Spleen (tissue), 11 donors: ENCODE results near the gene CD36. TPM values are rescaled to one million over a fixed set of nuclear protein-coding genes. Genes with fewer than 3 reads are reported as not detected.

Experiments
- DNase-seq: peaks from one replicate; pipeline ENCODE4 v3.0.0-alpha.2; 2020
- H3K27ac ChIP-seq, 8 donors: fragments of 200-600 bp; sonication (generic) in 7 of 8; 1 replicate in 4 of 8; 2 replicates in 4 of 8; pipeline versions ENCODE4 v1.5.0 to v1.8.0; 2016 to 2021; ENCODE audit warnings: inconsistent platforms in 4 of 8, mild to moderate bottlenecking in 4 of 8, moderate library complexity in 1 of 8
- H3K27me3 ChIP-seq, 7 donors: fragments of 200-600 bp; sonication (generic) in 6 of 7; replicated peaks in 1 of 7; 1 replicate in 4 of 7; 2 replicates in 3 of 7; pipeline versions ENCODE4 v1.5.0 to v1.8.0; 2016 to 2021; ENCODE audit warnings: inconsistent platforms in 3 of 7, mild to moderate bottlenecking in 1 of 7
- H3K36me3 ChIP-seq, 6 donors: fragments of 200-600 bp; sonication (generic) in 5 of 6; 1 replicate in 4 of 6; 2 replicates in 2 of 6; pipeline versions ENCODE4 v1.5.0 to v1.8.0; 2016 to 2021; ENCODE audit warnings: inconsistent platforms in 2 of 6
- H3K4me1 ChIP-seq, 6 donors: fragments of 200-600 bp; sonication (generic) in 5 of 6; 1 replicate in 3 of 6; 2 replicates in 3 of 6; pipeline versions ENCODE4 v1.5.0 to v1.8.0; 2016 to 2021; ENCODE audit warnings: inconsistent platforms in 3 of 6
- H3K4me3 ChIP-seq, 8 donors: fragments of 200-600 bp; sonication (generic) in 7 of 8; 1 replicate in 4 of 8; 2 replicates in 4 of 8; pipeline versions ENCODE4 v1.5.0 to v1.8.0; 2016 to 2021; ENCODE audit warnings: inconsistent platforms in 4 of 8, mild to moderate bottlenecking in 4 of 8, moderate library complexity in 2 of 8
- H3K9me3 ChIP-seq, 8 donors: fragments of 200-600 bp; sonication (generic) in 7 of 8; 1 replicate in 4 of 8; 2 replicates in 4 of 8; pipeline versions ENCODE4 v1.5.0 to v1.8.0; 2016 to 2021; ENCODE audit warnings: inconsistent platforms in 4 of 8
- POLR2A ChIP-seq, 3 donors: fragments of 450-650 bp; IDR thresholded peaks; one replicate each; pipeline ENCODE4 v1.5.1; 2017; ENCODE audit warnings: antibody characterized with exemption in 3 of 3, mild to moderate bottlenecking in 1 of 3
- POLR2AphosphoS5 ChIP-seq, 3 donors: sonication (generic); formaldehyde crosslinking; IDR thresholded peaks; one replicate each; pipeline ENCODE4 v1.5.1; 2017; ENCODE audit warnings: antibody characterized with exemption in 3 of 3
- WGBS, 5 donors: extraction: QIAGEN DNeasy Blood & Tissue Kit in 3 of 5; methylation state at CpG; one replicate each; pipeline versions ENCODE4 v1.1.5 to v1.1.7; 2013 to 2018; 5-methylcytosine and 5-hydroxymethylcytosine counted together
- intact Hi-C: fragments of 100-400 bp; cut with DNase I; formaldehyde crosslinking; loops from one replicate; pipeline ENCODE4 v1.15.0; 2023; ENCODE audit warnings: low total_unique reads
- polyA plus RNA-seq, 3 donors: library from polyadenylated mRNA; stranded (reverse); fragments of 200-250 nt; gene quantifications; one replicate each; pipeline ENCODE4 v1.2.1, GENCODE V29; 2013
- total RNA-seq, 7 donors: library from RNA; depleted of rRNA in 3 of 7; stranded (reverse); fragments of >200 nt in 3 of 7; fragmentation: NEBNext Ultra II Directional in 4 of 7; extraction: Animal tissue kit (Norgen Biotek cat#: 25700) in 4 of 7; gene quantifications; one replicate each; pipeline versions ENCODE4 v1.1.0 to v1.2.1, GENCODE V29; 2016 to 2021
- TF ChIP-seq, protein P1 (sequence below), 11 experiments: fragments of 200-600 bp in 7 of 11; fragments of 450-650 bp in 4 of 11; sonication (generic) in 4 of 11; IDR thresholded peaks in 8 of 11; conservative IDR thresholded peaks in 3 of 11; 1 replicate in 7 of 11; 2 replicates in 4 of 11; pipeline versions ENCODE4 v1.4.0 to v1.8.0; 2016 to 2021; ENCODE audit warnings: antibody characterized with exemption in 11 of 11, inconsistent platforms in 4 of 11, mild to moderate bottlenecking in 1 of 11
- donor health status: healthy with polysubstance abuse.
- donor health status: DM: no; HTN: no; CAD: no; lungs with moderate emphysema.
- donor health status: DM: no; HTN: no; CAD: no.
- donor health status: Bipolar disorder and iron deficiency.
- donor health status: healthy.
- donor health status: DM: no; HTN: no; CAD: no.
- donor health status: DM: yes; HTN: yes; CAD: no.

Gene CD36
- total and polyA plus RNA-seq, 10 donors = 35.7 to 1,075 (median 595) TPM

- WGBS, 5 donors = 85 to 97% (median 92%) methylated on average over 1 of the region's 1 CpG
- H3K27ac ChIP-seq = peak overlapping the region in 4 of 8 donors; percentile 17 to 84 (median 74)
- H3K4me1 ChIP-seq = peaks cover 4 to 43% (median 14%) of the 10 kb centered on the region in 6 donors
- TF ChIP-seq, protein P1, sequence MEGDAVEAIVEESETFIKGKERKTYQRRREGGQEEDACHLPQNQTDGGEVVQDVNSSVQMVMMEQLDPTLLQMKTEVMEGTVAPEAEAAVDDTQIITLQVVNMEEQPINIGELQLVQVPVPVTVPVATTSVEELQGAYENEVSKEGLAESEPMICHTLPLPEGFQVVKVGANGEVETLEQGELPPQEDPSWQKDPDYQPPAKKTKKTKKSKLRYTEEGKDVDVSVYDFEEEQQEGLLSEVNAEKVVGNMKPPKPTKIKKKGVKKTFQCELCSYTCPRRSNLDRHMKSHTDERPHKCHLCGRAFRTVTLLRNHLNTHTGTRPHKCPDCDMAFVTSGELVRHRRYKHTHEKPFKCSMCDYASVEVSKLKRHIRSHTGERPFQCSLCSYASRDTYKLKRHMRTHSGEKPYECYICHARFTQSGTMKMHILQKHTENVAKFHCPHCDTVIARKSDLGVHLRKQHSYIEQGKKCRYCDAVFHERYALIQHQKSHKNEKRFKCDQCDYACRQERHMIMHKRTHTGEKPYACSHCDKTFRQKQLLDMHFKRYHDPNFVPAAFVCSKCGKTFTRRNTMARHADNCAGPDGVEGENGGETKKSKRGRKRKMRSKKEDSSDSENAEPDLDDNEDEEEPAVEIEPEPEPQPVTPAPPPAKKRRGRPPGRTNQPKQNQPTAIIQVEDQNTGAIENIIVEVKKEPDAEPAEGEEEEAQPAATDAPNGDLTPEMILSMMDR (IDR thresholded peaks at IDR 0.05 in 8 of 11, conservative IDR thresholded peaks at IDR 0.05 in 3 of 11) = no peak
- TF ChIP-seq POLR2AphosphoS5 (IDR thresholded peaks at IDR 0.05) = no peak
- TF ChIP-seq POLR2A (IDR thresholded peaks at IDR 0.05) = no peak
- H3K36me3 ChIP-seq = no peaks in the 10 kb centered on the region
- H3K9me3 ChIP-seq = no peaks in the 10 kb centered on the region
- no peaks in the 10 kb centered on the region for H3K27me3 ChIP-seq
- DNase-seq = no peak
- intact Hi-C loops = no loop called here
- H3K4me3 ChIP-seq = no peak overlapping the region
Observed at GRCh38 chr7:80629023-80629422, 9.4 kb upstream of the CD36 start.

- Histone ChIP-seq H3K4me1 (peaks cover 4 to 60% (median 27%) of the 10 kb centered on the region in 6 donors), H3K4me3 (peak overlapping the region in 1 of 8 donors; percentile 37), H3K27me3 (no peaks in the 10 kb centered on the region), H3K9me3 (no peaks in the 10 kb centered on the region), H3K36me3 (no peaks in the 10 kb centered on the region), H3K27ac (peak overlapping the region; percentile 6 to 84 (median 52))
- intact Hi-C loops = no loop called here
- TF ChIP-seq, protein P1 (IDR thresholded peaks at IDR 0.05 in 8 of 11, conservative IDR thresholded peaks at IDR 0.05 in 3 of 11) = no peak
- TF ChIP-seq POLR2AphosphoS5 (IDR thresholded peaks at IDR 0.05) (peak in 1 of 3 donors; percentile 13), POLR2A (IDR thresholded peaks at IDR 0.05) (peak in 1 of 3 donors; percentile 57)
- WGBS, 5 donors = 61 to 77% (median 72%) methylated on average over 7 of the region's 7 CpGs
- no peak for DNase-seq
Observed at GRCh38 chr7:80630608-80631405, 7.6 kb upstream of the CD36 start.

- Histone ChIP-seq H3K4me1 (peaks cover 4 to 67% (median 33%) of the 10 kb centered on the region in 6 donors), H3K36me3 (no peaks in the 10 kb centered on the region), H3K27me3 (no peaks in the 10 kb centered on the region), H3K9me3 (no peaks in the 10 kb centered on the region), H3K27ac (peak overlapping the region; percentile 6 to 84 (median 52)), H3K4me3 (no peak overlapping the region)
- intact Hi-C loops = no loop called here
- TF ChIP-seq, protein P1 (IDR thresholded peaks at IDR 0.05 in 8 of 11, conservative IDR thresholded peaks at IDR 0.05 in 3 of 11) = no peak
- TF ChIP-seq POLR2AphosphoS5 (IDR thresholded peaks at IDR 0.05) = no peak
- no peak for TF ChIP-seq POLR2A (IDR thresholded peaks at IDR 0.05)
- no peak for DNase-seq
Observed at GRCh38 chr7:80631421-80631820, 7.0 kb upstream of the CD36 start.

- H3K4me3 ChIP-seq = no peak overlapping the region
- H3K36me3 ChIP-seq = no peaks in the 10 kb centered on the region
- peak overlapping the region in 7 of 8 donors; percentile 45 to 84 (median 55) for H3K27ac ChIP-seq
- TF ChIP-seq, protein P1 (IDR thresholded peaks at IDR 0.05 in 8 of 11, conservative IDR thresholded peaks at IDR 0.05 in 3 of 11) = no peak
- TF ChIP-seq POLR2A (IDR thresholded peaks at IDR 0.05) (no peak), POLR2AphosphoS5 (IDR thresholded peaks at IDR 0.05) (no peak)
- no peak for DNase-seq
- no peaks in the 10 kb centered on the region for H3K27me3 ChIP-seq
- H3K4me1 ChIP-seq = peaks cover 4 to 74% (median 34%) of the 10 kb centered on the region in 6 donors
- H3K9me3 ChIP-seq = no peaks in the 10 kb centered on the region
- WGBS, 5 donors = 0 to 5% (median 2%) methylated on average over 1 of the region's 1 CpG
- intact Hi-C loops = no loop called here
Observed at GRCh38 chr7:80632139-80632538, 6.3 kb upstream of the CD36 start.
